Activated CD8-positive, alpha-beta memory T cell treated with anti-CD3 and anti-CD28 coated beads for 48 hours (primary cell): ENCODE data around the gene ATXN1.

Experiments
- DNase-seq, 3 experiments: peaks; one replicate each; pipeline ENCODE4 v3.0.0-alpha.2; 2020; ENCODE audit warnings: low read depth in 2 of 3, low spot score in 2 of 3

The ATXN1 gene

DNA sequence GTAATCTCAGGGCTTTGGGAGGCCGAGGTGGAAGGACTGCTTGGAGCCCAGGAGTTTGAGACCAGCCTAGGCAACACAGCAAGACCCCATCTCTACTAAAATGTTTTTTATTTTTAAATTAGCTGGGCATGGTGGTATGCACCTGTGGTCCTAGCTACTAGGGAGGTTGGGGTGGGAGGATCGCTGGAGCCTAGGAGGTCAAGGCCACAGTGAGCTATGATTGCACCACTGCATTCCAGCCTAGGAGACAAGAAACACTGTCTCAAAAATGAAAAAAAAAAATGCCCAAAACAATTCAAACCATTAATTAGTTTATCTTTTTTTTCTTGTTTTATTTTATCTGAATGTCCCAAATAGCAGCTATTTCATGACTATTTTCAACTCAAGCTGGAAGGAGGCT is 437.1 kb downstream of the ATXN1 start:
- DNase-seq, result no peak

DNA sequence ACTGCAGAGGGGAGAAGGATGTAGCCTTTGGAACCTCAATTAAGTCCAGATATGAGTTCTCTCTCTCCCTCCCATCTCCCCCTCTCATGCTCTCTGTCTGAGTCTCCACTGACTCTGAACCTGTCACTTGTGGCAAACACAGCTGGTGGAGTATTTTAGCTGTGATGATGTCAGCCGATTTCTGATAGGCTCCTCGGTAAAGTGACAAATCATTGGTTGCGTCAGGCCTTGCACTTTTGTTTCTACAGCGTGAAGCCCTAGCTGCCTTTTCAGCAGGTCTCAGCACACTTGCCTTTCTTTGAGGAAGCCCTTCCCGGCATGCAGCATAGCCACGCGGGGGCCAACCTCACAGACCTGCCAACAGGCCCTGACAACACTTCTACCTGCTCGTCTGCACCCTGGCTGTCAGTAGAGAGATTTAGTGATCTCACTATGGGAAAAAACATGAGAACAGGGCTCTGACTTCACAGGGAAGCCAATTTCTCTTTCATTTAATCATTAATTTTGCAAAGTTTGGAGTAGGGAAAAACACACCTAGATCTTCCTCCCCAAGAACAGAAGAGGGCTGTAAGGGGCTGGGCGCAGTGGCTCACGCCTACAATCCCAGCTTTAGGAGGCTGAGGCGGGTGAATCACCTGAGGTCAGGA is 438.5 kb downstream of the ATXN1 start:
- DNase-seq, result peak in 1 of 3 experiments; percentile 39

DNA sequence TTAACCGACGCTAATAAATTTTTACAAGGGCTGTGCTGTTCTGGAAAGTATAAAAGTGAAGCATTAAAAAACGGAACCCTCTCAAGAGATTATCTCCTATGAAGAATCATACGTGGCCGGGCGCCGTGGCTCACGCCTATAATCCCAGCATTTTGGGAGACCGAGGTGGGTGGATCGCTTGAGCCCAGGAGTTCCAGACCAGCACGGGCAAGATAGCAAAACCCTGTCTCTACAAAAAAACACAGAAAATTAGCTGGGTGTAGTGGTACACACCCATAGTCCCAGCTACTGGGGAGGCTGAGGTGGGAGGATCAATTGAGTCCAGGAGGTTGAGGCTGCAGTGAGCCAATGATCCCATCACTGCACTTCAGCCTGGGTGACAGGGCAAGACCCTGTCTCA is 439.4 kb downstream of the ATXN1 start:
- DNase-seq, result no peak

DNA sequence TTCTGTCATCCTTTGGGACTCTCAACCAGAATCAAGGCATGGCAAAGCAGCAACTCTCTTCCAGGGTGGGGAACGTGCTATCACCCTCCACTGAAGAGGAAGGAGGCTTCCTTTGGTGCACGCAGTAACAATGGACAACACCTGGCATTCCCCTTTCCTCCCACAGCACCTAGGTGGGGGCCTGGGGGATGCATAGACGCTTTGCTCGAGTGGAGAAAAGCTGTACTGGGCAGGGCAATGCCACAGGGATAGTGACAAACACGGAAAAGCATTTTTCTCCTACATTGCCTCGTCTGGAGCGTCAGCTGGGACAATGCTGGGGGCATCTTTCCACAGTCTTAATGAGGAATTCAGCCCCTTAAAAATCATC is 439.9 kb downstream of the ATXN1 start:
- no peak for DNase-seq

DNA sequence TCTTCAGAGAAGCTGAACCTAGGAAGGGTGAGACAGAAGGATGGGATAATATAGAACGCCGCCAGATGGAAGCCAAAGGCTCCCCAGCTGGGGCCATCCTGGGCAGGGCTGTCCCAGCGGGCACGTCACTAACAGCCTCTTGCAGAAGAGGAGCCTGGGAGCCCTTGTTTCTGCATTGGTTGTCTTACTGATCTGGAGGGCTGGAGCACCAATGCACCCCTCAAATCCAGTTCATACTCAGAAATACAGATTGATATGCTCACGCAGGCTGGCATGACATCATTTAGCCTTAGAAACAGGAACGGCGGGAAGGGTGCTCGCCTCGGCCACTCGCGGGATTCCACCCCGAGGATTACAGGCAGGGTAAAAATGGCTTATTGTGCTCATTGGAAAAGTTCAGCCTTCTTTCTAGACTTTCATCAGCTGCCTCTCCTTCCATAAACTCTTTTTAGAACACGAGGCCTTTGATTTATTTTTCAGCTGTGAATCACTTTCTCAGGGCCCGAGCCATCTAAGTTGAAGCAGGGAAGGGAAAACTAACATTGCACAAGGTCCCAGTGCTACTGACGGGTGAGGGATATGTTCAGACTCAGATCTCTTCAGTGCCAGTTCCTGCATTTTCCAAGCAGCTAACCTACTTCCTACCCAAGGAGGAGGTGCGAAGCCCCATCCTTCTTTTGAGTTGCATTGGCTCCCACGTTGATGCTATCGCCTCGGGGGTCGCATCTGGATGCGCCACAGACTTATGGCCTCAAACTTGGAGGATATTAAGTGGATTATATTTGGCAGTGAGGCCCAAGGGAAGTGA is 440.5 kb downstream of the ATXN1 start:
- no peak for DNase-seq

DNA sequence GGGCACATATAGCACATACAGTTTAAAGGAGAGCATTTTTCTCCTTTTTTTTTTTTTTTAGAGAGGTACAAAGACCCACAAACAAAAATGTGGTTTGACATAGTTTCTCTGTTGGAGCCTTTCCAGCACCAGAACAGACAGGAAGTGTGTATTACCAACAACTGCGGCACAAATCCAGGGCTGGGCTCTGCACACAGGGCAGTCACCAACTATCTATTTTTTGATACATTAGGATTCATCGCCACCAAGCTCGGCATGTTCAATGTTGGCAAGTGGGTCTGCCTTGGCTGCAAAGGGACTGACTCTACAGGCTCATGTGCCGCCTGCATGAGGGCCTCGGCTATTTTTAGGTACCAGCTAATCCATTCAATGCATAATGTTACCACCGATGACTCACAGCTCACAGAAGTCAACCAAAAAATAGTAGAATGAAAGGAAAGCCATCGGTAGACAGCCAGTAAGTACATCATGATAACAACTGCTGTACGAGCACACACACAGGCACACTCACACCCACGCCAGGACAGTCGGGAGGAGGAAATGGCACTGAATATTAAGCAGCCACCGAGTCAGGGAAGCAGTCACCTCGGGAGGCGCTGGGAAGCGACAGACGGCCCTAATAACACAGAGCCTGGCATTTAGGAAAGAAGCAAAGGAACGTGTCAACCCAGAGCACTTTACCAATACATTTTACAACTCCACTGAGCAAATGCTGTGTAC is 441.3 kb downstream of the ATXN1 start:
- peak; percentile 39 to 41 (median 40) for DNase-seq

DNA sequence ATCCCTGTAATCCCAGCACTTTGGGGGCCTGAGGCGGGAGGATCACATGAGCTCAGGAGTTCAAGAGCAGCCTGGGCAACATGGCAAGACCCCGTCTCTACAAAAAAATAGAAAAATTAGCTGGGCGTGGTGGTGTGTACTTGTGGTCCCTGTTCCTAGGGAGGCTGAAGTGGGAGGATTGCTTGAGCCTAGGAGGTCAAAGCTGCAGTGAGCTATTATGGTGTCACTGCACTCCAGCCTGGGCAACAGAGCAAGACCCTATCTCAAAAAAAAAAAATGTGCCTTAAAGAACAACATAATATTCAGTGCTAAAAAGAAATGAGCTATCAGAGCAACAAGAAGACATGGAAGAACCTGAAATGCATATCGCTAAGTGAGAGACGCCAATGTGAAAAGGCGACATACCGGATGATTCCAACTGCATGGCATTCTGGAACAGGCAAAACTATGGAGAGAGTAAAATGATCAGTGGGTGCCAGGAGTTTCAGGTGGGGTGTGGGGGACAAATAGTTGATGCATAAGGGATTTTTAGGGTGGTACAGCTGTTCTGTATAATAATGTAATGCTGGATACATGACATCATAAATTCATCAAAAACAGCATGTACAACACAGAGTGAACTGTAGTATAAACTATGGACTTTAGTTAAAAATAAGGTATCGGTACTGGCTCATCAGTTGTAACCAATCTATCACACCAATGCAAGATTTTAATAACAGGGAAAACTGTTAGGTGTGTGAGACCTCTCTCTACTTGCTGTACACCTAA is 442.1 kb downstream of the ATXN1 start:
- no peak for DNase-seq

DNA sequence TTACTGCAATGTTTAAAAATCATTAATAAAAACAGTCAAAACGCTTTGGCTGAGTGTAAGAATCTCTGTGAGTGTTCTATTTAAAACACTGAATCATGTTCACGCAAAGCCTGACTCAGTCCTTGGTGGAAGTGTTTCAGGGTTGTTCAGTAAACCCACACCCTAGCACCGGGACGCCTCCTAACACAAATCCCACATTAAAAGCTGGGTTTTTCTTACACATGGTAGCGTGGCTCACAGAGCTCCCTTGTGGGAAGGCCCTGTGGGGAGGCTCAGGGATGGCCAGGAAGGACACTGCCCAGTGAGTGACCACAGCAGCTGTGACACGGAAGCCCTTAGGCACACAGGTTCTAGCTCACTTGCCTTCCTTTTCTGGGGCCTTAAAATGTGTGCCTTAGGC is 442.7 kb downstream of the ATXN1 start:
- DNase-seq, result no peak

DNA sequence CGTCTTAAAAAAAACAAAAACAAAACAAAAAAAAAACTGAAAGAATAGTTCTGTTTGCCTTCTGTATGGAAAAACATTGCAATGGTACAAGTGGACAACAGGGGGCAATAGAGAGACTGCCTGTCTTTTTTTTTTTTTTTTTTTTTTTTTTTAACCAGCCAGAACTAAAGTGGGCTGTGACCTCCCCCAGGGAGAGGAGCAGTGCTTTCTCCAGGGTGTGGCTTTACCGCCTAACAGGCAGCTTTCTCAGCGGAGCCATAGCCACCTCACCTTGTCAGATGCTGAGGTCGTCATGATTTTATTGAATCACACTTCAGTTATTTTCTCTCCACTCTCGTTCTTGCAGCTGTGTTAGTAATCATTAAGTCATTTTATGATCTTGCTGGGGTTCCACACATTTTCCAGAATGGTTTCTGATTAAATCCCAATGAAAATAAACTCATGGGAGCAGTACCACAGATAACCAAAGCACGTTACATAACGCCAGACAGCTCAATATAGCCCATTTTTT is 444.5 kb downstream of the ATXN1 start:
- DNase-seq, result no peak

DNA sequence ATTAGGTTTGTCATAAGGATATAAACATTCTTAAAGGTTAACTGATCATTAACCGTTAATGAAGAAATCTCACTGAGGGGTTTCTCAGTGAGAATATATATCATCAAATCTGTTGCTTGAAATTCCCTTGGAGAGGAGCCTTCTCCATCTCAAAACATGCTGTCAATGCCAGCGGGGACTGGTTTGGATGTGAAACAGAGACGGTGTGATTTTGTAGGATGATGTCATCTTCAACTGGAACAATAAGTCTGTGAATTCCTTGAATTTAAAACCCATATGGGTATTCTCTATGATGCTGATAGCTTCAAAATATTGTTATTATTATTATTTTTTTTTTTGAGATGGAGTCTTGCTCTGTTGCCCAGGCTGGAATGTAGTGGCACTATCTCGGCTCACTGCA is 447.0 kb downstream of the ATXN1 start:
- DNase-seq, result no peak

DNA sequence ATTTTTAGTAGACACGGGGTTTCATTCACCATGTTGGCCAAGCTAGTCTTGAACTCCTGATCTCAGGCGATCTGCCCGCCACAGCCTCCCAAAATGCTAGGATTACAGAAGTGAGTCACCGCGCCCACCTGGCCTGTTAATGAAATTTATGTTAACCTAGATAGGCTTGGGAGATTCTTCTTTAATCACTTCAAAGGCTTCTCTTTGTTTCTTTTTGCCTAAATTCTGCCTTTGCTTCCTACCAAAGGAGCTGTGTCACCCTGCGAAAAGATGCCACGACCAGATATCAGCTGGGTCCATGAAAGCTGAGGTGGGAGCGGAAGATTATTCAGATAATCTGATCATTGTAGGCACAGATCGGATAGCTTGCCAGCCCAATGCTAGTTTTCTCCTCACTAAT is 447.5 kb downstream of the ATXN1 start:
- no peak for DNase-seq

DNA sequence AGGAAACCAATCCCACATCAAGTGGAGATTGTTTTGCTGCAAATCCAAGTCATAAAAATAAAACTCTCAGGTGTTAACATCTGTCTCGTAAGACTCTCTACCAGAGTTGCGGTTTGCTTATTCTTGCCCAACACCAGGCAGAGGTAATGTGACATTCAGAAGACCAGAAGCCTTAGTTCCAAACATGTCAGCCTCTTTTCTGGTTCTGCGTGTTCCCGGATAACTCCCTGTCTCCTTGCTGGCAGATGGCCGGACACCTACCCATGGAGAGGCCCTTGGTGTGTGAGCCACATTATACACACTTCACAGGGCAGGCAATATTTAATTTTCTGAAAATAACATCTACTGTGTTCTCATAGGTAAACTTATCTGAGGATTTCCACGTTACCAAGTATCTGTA is 449.5 kb downstream of the ATXN1 start:
- no peak for DNase-seq

DNA sequence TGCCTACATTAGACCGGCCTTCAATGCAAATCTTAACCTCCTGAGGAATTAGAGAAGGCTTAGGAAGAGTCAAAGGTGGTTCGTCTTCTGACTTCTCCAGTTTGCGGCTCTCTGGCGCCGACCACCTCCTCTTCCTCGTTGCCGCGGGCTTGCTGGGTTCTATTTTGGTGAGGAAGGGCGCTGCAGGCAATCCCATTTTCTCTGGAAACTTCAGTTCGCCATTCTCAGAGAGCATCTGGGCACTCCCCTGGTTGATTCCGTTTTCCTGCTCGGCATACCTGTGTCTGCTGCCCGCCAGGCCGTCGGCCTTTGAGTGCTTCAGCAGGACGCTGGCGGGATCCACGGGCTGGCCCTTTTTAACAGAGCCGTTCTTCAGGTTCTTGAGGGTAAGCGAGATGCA is 454.9 kb downstream of the ATXN1 start:
- DNase-seq, result no peak

DNA sequence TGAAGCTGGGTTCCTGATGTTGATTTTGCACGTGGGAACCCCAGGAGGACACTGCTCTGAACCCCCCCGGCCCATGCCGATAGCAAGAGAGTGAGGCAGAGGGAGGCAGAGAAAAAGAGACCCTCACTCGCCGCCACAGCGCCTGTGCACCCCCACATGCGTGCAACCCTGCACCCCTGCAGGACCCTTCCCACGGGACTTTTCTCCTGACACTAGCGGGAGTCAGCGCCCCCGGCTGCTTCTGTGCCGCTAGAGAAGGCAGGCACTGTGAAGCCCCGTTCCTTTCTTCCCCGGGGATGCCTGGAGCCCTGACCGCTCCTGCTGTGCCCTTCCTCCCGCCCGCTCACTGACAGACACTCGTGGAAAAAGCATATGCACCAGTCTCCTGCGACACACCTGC is 455.5 kb downstream of the ATXN1 start:
- DNase-seq, result no peak

DNA sequence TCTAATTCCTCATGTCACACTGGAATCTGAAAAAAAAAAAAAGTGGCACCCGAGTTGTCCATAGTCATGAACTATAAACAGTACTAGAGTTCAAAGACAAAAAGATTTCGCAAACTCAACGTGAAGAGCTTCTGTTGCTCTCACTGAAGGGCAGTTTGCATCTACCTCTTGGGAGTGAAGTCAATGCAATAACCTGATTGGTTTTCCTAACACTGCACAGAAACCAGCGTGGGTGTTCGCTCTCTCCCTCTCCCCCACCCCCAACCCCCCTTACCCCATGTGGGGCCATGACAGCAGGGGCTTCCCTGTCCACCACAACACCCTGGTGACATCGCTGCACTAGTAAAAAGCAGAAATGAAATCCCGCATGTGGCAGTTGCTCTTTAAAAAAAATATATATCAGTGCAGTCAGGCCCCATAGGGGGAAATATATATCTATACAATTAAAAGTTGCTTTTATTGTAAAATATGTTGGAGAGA is 456.0 kb downstream of the ATXN1 start:
- DNase-seq, result no peak

DNA sequence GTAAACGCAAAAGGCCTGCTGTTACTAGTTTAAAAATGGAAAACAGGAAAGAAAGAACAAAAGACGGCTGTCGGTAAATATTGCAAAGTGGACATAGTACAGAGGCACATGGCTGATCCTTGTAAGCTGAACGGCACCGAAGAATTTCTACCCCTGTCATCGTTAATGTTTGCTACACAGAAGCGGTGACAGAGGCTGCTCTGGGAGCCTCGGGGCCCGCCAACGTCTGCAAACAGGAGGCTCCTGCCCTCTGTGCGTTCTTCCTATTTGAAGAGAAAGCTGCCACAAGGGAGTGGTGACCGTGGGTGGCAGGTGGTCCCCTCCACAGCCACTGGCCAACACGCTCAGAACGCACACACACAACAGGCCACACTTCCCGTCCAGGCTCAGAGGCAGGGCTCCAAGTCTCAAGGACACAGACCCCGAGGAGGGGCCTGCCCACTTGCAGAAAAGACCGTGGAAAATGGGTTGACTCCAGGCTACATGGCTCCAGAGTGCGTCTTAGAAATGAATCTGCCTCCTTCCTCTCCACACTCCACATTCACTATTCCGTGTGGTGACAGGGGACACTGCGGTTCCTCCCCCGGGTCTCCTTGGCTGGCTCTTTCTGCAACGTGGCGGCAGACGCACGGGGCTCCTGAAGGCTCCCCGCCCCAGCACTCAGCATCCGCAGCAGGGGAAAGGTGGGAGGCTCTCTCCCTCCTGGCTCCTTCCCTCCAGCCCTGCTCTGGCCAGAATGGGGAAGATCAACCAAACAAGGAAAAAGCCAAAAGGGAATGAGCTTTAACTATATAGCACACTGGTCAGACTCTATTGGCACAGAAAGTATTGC is 458.3 kb downstream of the ATXN1 start:
- no peak for DNase-seq

DNA sequence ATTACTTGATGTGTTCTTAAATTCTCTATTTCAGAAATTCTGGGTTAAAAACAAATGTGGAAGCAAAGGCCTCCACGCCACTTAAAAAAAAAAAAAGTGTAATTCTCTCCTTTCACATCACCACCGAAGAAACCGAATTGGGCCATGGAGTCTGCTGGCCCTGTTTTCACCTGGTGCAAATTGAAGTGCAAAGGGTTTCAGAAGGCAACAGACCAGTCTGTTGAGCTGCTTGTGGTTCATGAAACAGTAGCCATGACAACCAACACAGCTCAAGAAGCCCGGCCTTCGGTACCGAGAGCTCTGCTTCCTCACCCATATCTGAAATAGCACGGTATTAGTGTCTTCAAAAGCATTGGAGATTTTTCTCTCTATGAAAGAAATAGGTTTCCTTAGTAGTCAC is 459.7 kb downstream of the ATXN1 start:
- DNase-seq, result no peak

DNA sequence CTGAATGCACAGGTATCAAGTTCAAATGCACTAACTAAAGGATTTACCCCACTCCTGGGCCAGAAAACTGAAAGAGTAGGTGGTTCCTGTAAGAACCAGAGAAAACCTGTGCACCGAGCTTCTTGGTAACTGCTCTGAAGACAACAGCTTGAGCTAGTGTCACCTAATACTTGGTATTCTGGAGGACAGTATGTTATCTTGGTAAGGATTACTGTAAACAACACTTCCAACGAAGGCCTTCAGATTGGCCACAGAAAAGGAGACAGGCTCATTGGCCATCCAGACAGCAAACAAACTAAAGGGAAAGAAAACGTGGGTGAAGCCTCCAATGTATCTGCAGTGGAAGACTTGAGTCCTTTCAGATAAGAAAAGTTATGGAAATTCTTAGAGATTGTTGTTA is 461.4 kb downstream of the ATXN1 start:
- no peak for DNase-seq

DNA sequence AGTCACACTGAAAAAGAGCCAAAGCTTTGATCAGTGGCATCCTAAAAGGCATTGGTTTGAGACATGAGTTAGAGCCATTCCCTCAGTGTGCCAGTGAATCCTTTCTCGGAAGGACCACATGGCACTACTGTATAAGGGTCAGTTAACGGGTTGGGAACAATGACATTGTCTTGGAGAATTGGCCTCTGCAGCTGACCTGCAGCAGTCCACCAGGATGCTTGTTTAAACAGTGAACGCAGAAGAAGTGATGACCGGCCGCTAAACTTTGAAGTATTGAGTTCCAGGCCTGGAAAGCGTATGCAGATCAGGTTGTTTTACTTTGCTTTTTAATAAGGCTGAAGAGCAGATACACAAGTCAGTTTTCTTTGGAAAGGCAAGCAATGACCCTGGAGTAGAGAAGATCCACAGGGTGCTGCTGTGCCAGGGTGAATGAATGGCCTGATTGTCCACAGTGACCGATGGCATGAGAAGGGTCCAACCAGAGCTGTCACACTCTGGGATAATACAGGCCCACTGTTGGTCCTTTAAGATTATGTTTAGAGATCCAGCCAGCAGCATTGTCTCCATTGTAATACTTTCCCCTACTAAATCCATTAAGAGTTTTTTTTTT is 465.1 kb downstream of the ATXN1 start:
- DNase-seq, result no peak

DNA sequence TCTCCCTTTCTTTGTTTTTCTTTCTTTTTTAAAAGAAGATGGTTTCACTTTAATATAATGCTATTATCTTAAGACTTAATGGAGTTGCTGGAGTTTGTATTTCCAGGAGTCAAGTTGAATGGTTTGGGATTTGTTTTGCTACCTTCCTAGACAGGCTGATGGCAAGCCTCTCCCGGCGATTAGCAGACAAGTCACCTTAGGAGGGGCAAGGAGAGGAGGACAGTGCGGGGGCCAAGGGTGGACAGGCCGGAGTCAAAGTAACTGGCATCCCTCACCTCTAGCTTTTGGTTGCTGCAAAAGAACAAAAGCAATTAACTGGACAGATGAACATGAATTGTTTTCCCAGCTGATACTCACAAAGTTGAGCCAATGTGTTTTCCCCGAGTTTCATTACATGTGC is 465.8 kb downstream of the ATXN1 start:
- DNase-seq, result no peak
